ENCODE data around the gene GTF3C2. TPM values are rescaled to one million over a fixed set of nuclear protein-coding genes. Genes with fewer than 3 reads are reported as not detected.

Gene GTF3C2
- total and polyA plus RNA-seq, 10 of the 15 experiments (the other 5 are each of a cell fraction or from before 2014, with no cell fraction given): 45.9 to 105 (median 80.3) TPM

GRCh38 chr2:27393225-27393624, 36.7 kb upstream of the GTF3C2 start:
- POLR2A ChIA-PET: no interaction called here
- TF ChIP-seq CBFB (IDR thresholded peaks at IDR 0.05; ENCODE audit: low read depth) (no peak), BMI1 (IDR thresholded peaks at IDR 0.05; ENCODE audit: borderline replicate concordance) (no peak), SUPT20H (IDR thresholded peaks at IDR 0.05; ENCODE audit: borderline replicate concordance, control insufficient read depth, low read depth, low read length) (no peak), JUNB (IDR thresholded peaks at IDR 0.05) (no peak), NRF1 (conservative IDR thresholded peaks at IDR 0.05; ENCODE audit: low read depth, low read length) (no peak), CHD2 (IDR thresholded peaks at IDR 0.05; ENCODE audit: borderline replicate concordance, low read depth, low read length) (no peak), ZZZ3 (IDR thresholded peaks at IDR 0.05; ENCODE audit: control insufficient read depth, insufficient read length, low read depth) (no peak), PAX5 (IDR thresholded peaks at IDR 0.05; ENCODE audit: borderline replicate concordance, low read depth, low read length) (no peak), CHD1 (IDR thresholded peaks at IDR 0.05; ENCODE audit: low read depth, low read length) (no peak), WRNIP1 (IDR thresholded peaks at IDR 0.05; ENCODE audit: borderline replicate concordance, low read depth, low read length) (no peak)
- TF ChIP-seq, protein P1, sequence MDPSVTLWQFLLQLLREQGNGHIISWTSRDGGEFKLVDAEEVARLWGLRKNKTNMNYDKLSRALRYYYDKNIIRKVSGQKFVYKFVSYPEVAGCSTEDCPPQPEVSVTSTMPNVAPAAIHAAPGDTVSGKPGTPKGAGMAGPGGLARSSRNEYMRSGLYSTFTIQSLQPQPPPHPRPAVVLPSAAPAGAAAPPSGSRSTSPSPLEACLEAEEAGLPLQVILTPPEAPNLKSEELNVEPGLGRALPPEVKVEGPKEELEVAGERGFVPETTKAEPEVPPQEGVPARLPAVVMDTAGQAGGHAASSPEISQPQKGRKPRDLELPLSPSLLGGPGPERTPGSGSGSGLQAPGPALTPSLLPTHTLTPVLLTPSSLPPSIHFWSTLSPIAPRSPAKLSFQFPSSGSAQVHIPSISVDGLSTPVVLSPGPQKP (IDR thresholded peaks at IDR 0.05; ENCODE audit: low read depth, low read length): no peak
- TF ChIP-seq, protein P2, sequence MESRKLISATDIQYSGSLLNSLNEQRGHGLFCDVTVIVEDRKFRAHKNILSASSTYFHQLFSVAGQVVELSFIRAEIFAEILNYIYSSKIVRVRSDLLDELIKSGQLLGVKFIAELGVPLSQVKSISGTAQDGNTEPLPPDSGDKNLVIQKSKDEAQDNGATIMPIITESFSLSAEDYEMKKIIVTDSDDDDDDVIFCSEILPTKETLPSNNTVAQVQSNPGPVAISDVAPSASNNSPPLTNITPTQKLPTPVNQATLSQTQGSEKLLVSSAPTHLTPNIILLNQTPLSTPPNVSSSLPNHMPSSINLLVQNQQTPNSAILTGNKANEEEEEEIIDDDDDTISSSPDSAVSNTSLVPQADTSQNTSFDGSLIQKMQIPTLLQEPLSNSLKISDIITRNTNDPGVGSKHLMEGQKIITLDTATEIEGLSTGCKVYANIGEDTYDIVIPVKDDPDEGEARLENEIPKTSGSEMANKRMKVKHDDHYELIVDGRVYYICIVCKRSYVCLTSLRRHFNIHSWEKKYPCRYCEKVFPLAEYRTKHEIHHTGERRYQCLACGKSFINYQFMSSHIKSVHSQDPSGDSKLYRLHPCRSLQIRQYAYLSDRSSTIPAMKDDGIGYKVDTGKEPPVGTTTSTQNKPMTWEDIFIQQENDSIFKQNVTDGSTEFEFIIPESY (IDR thresholded peaks at IDR 0.05): no peak

More at GRCh38 chr2:27393225-27393624, 36.7 kb upstream of the GTF3C2 start:
- 98% methylated on average over 29 of the region's 33 CpGs for WGBS (ENCODE audit: insufficient coverage, insufficient replicate concordance, low lambda C conversion rate, missing lambda C conversion rate)
- no peak overlapping the region for H3K27ac ChIP-seq (ENCODE audit: control insufficient read depth, insufficient read depth)
- peaks cover 44% of the 10 kb centered on the region for H3K79me2 ChIP-seq (ENCODE audit: control insufficient read depth, insufficient read depth, low read length)
- peaks cover 2 to 7% of the 10 kb centered on the region in 2 experiments for H3K36me3 ChIP-seq (ENCODE audit: control insufficient read depth in 2 of 2, insufficient read depth in 2 of 2, low read length in 1 of 2)
- no peak overlapping the region for H3K4me3 ChIP-seq
- no peaks in the 10 kb centered on the region for H4K20me1 ChIP-seq (ENCODE audit: control insufficient read depth, insufficient read depth)
- no TSS peak for BruUV-seq (replicated peaks)
- SMC1A ChIA-PET (ENCODE audit: uncharacterized antibody, unreplicated experiment): no interaction called here
- RAD21 ChIA-PET (ENCODE audit: unreplicated experiment): no interaction called here
- ATAC-seq (no peak), FAIRE-seq (no peak), DNase-seq (ENCODE audit: low read depth, low spot score) (no peak)
- H3K9ac ChIP-seq (ENCODE audit: control insufficient read depth, insufficient read depth, low read length): no peak overlapping the region
- no peaks in the 10 kb centered on the region for H3K9me3 ChIP-seq (replicated peaks; ENCODE audit: control insufficient read depth, insufficient read depth, low read length)
- H3K27me3 ChIP-seq (replicated peaks in 1 of 2; ENCODE audit: control insufficient read depth in 2 of 2, insufficient read depth in 2 of 2, low read length in 1 of 2): no peaks in the 10 kb centered on the region
- H3K4me2 ChIP-seq (ENCODE audit: control insufficient read depth, insufficient read depth): no peak overlapping the region
- intact Hi-C loops (cut with micrococcal nuclease; ENCODE audit: unreplicated experiment) (no loop called here), in situ Hi-C loops (cut with MboI) (no loop called here)
- no peaks in the 10 kb centered on the region for H3K4me1 ChIP-seq (ENCODE audit: control insufficient read depth, insufficient read depth, low read length)
- CTCF ChIA-PET: no interaction called here
- H2AFZ ChIP-seq (ENCODE audit: control insufficient read depth, low read depth, low read length): no peak overlapping the region

Data from GM12878 (cell line).